DMS114 treated with DMSO at 0.1 percent for 48 hours (cell line): ENCODE data around the gene FAM227A.

ENCODE experiments used
- DNase-seq: peaks from one replicate; lab custom pipeline; 2025; ENCODE audit not compliant: unreplicated experiment; lab: John Stamatoyannopoulos, UW

The FAM227A gene

DNA sequence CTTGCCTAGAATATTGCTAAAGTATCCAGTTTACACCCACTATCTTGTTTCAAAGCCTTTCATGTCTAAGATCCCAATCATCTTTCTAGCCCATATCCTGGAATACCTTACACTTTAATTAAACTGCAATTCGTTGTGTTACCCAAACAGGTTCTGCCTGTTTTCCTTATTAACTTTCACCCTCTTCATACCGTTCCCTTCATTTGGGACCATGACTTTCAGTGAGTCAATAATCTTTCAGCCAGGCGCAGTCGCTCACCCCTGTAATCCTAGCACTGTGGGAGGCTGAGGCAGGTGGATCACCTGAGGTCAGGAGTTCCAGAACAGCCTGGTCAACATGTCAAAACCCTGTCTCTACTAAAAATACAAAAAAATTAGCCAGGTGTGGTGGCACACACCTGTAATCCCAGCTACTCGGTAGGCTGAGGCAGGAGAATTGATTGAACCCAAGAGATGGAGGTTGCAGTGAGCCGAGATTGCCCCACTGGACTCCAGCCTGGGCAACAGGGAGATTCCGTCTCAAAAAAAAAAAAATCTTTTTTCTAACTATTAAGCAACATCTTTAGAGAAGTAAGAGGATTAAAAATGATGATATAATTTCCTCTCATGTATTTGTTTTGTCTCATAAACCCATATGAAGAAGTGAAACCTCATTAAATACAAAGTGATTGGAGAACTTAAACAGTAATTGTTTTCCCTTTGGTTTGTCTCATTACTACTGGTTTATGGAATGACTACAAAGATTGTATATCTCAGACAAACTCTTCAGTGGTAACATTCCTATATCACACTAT is 106.9 kb downstream of the FAM227A start:
- no peak for DNase-seq

DNA sequence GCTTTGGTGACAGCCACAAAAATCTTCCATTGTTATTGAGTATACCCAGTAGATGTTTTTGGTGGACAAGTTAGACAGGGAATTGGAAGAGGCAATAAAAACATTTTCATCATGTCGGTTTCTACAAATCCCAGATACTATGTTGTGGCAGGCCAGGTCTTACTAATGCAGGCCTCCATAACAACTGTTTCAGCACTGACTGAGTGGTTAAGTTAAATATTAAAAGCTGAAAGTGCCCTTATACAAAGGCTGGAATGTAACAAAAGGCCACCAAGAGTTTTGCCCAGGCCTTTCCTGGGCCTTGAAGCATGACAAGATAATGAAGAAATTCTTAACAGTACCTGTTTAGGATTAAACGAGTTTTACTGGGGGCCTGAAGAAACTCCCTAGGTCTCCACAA is 115.5 kb downstream of the FAM227A start:
- DNase-seq = no peak

DNA sequence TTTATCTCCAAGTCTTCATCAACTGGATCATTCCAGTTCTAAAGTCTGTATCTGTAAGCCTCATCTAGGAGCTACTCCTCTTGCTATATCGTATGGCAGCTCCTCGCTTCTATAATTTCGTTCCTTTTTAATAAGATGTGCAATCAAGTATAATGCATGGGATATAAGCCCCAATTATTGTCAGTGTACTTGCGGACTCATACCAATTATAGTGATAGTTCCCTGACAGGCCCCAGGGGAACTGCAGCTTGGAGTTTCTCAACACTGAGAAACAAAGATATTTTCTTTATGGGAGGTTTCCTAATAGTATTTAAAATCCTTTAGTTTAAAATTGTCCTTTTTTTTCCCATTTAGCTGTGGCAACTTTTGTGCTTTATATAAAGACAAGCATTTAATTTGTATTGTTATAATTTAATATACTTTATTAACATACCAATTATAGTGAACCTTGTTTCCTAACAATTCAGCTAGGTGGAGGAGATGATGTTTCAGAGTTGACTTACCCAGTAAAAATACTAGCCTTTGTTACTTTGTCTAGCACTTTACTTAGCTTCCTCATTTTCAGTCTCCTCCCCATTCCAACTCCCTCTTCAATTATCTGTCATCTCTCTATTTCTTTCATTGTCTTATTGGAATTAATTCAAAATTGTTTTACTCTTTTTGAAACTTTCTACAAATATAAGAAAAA is 124.8 kb downstream of the FAM227A start:
- no peak for DNase-seq
